Hepatic stellate cell (primary cell): Measurements from ENCODE around the gene FBLN2.
"Not testable (repeated sequence)": the region's sequence is repeated elsewhere in the genome, so short reads cannot be mapped to it uniquely, and the experiment has no call there.

Experiments used
- DNase-seq: peaks from one replicate; pipeline ENCODE4 v3.0.0; 2011; ENCODE audit warnings: low spot score

FBLN2 gene

GRCh38 chr3:13513913-13514517 is 34.9 kb upstream of the FBLN2 start:
- no peak for DNase-seq

GRCh38 chr3:13514639-13515435 is 34.1 kb upstream of the FBLN2 start:
- DNase-seq: no peak

DNA sequence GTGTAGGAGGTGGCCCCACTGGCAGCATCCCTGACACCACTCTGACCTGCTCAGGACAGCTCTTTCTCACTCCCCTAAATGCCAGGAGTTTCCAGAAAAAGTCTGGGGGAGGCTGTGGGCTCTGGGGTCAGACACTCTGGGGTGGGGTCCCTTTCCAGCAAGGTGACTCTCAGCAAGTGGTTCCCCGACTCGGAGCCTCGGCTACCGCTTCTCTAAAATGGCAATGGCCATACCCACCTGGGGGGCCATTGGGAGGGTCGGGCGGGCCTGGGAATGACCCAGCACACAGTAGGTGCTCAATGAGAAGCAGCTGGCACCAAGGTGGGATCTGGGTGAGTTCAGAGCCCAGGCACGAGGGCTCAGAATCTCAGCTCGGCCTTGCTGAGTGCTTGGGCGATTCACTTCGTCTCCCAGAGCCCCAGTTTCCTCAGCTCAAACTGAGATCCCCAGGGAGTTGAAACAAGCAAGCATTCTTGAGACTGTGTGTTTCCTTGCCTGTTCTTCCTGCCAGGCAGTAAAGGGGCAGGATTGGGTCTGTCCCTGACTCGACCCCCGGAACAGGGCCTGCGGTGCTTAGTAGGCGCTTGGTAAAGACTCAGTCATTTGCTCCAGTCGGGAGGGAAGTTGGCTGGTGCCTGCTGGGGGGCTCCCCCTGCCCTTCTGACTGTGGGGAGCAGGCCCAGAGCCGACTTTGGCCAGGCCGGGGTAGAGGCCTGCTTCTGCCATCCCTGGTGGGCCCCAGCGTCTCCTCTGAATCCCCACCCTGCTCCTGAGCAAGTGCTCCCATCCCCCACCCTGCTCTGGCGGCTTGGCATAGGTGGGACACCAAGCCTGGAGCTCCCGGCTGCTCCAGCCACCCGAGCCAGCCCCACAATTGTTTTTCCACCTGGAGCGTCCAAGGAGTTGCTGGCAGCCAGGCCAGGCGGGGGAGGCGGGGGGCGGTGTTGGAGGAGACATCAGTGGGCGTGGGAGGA is 32.9 kb upstream of the FBLN2 start:
- DNase-seq: peak; percentile 63

DNA sequence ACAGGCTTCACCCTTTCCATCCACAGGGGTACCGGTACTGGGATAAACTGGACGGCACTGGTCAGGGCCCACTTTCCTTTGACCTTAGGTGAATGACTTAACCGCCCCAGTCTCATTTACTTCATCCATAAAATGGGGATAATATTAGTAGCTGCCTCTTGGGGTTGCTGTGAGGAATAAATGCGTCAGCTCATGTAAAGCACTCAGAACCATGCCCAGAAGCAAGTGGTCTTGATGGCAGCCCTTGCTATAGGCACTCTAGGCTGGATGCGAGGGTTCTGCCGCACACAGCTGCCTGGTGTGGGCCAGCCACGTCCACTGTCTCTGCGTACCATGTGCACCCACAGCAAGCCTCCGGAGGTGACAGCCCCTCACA is 32.2 kb upstream of the FBLN2 start:
- no peak for DNase-seq

DNA sequence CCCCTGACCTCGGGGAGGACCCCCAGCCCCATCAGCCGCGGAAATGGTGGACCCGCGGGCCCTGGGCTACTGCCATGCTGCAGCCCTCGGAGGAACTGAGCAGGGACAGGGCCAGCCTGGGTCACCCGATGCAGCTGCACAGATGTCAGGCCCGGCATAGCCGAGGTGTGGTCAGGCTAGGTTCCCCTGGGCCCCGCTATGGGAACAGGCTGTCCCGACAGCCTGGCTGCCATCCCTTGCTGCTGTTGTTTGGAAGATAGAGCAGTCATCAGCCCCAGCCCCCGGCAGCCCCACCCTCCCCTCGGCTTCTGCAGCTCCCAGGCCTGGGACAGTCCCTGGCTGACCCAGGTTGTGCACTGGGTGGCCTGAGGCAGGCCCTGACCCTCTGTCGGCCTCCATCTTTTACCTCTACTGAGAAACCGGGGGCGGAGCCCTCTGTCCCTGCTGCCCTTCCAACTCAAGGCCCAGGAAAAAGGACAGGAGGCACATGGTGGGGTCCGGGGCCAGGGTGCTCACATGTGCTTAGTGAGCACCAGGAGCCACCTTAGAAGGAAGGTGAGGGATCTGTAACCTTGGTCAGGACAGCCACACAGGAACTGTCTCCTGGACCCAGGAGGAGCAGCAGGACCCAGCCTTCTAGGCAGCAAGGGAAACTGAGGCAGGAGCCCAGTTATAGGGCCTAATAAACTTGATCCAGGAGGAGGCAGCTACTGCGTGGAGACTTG is 31.5 kb upstream of the FBLN2 start:
- DNase-seq: no peak

GRCh38 chr3:13518516-13518953 is 30.4 kb upstream of the FBLN2 start:
- DNase-seq: no peak

- no peak for DNase-seq
Measured at GRCh38 chr3:13519006-13519791, 29.7 kb upstream of the FBLN2 start.

- no peak for DNase-seq
Measured at GRCh38 chr3:13520326-13520880, 28.5 kb upstream of the FBLN2 start.

GRCh38 chr3:13521309-13521708 is 27.6 kb upstream of the FBLN2 start:
- DNase-seq: no peak

DNA sequence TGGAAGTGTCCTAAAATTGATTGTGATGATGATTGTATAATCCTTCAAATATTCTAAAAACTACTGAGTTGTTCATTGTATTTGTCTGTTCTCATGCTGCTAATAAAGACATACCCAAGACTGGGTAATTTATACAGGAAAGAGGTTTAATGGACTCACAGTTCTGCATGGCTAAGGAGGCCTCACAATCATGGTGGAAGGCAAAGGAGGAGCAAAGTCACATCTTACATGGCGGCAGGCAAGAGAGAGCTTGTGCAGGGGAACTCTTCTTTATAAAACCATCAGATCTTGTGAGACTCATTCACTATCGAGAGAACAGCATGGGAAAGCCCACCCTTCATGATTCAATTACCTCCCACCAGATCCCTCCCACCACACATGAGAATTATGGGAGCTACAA is 27.2 kb upstream of the FBLN2 start:
- DNase-seq: not testable (repeated sequence)

DNA sequence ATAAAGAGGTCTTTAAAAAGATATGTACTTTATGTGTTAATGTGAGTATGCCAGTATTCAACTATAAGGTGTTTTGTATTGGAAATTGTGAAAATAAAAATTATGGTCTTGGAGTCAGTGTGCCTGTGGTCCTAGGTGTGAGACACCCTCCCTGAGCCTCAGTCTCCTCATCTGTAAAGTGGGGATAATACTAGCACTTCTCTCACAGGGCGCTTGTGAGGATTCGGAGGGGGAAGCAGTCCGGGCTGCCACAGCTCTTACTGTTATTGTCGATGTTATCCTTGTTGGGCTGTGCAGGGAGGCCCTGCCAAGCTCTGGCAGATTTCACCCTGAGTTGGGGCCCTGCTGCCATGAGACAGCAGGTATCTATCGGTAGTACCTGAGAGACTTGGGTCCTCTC is 26.7 kb upstream of the FBLN2 start:
- DNase-seq: no peak

- DNase-seq: no peak
Measured at GRCh38 chr3:13524979-13525669, 23.8 kb upstream of the FBLN2 start.

DNA sequence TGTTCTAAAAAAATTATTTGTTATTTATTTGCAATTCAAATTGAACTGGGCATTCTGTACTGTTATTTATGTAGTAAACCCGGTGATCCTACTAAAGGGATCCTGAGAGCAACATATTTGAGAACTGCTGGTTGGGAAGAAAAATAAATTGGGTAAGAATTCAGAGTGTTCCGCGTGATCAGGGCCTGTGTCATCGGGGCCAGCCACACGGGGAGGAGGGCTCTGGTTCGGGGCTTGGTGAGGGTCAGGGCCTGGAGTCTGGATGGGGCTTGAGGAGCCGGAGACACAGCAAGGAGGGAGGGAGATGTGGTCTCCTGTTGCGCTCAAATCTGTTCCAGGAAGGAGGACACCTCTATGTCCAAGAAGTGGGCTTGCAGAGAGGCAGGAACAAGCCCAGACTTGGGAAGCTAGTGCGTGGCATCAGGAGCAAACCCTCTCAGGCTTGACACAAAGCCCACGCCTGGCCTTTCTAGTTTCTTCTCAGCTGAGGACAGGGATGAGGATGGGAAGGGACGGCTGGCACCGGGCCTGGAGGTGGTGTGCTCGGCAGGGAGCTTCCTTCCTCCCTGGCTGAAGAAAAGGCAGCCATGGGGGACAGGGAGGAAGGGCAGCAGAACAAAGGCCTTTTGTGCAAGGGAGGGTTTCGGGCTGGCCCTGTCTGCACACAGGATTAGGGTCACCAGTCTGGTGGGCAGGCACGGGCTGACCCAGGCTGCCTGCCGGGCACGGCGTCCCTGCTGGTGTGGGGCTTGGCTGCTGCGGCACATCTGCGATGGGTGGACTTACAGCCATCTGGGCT is 22.9 kb upstream of the FBLN2 start:
- no peak for DNase-seq

DNA sequence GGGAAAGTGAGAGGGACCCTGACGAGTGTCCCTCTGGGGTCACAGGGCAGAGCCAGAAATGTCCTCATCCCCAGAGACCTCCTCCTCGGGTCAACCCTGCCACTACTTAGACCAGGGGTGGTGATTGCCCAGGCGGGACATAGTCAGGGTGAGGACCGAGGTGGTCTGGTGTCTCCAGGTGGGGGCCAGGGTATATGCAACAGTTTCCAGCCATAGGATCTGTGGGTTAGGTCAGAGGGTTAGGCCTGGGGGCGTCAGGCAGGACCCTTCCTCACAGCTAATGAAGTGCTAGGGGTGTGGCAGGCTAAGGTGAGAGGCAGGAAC is 22.3 kb upstream of the FBLN2 start:
- DNase-seq: no peak

- DNase-seq: peak; percentile 47
Measured at GRCh38 chr3:13528217-13528867, 20.6 kb upstream of the FBLN2 start.

DNA sequence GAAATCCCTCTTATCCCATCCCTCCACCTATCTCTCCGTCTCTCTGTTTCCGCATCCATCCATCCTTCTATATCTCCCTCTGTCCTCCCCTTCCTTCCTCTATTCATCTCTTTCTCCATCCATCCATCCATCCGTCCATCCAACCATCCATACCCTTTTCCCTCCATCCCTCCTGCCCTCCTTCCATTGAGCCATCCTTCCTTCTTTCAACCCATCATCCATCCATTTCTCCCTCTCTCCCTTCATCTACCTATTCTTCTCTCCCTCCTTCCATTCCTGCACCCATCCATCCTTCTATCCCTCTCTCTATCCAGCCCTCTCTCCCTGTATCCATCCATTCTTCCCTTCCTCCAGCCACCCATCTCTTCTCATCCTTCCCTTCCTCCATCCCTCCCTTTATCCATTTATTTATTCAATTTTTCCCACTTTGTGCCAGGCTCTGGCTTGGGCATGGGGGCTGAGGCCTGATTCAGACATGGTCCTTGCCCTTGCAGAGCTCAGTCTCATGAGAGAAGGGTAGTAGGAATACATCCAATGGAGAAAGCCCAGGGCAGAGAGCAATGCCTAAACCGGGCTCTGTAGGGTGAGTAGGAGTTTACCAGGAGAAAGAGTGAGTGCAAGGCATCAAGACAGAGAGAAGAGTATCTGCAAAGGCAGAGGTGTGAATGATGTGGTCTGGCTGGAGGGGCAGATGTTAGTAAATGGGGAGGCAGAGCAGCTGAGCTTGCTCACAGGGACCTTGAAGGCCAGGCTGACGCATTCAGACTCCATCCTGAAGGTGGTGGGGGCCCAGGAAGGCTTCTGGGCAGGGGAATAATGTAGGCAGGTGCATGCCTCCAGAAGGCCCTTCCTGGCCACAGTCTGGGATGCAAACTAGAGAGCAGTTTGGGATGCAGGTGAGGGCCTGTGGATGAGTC is 19.5 kb upstream of the FBLN2 start:
- DNase-seq: no peak

DNA sequence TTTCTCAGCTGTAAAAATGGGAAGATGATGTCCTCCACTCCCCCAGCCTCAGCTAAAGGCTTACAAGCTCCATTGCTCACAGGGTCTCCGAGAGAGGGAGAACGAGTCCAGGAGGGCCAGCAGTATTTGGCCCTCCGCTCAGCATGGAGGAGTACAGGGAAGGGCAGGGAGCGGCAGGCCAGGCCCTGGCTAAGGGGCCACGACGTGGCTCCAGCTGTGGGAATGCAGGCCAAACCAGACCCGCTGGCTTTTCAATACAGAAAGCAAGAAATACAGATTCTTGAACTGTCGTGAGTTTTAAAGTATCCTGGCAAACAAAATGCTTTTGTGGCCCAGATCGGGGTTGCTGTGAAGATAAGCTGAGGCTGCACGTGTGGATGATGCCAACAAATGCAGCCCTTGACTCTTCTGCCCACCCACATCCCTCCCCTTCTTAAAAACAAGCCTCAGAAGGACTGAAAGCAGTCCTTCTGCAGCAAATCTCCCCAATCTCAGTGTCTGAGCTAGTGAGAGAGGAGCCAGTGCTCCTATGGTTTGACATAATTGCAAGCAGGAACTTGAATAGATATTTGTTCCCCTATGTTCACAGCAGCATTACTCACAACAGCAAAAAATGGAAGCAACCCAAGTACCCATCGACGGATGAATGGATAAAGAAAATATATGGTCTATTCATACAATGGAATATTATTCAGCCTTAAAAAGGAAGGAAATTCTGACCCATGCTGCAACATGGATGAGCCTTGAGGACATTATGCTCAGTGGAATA is 18.5 kb upstream of the FBLN2 start:
- DNase-seq: no peak
